GM21529 (cell line): Measurements from ENCODE around the gene UBE2J2.

ENCODE experiments used
- ATAC-seq: cut with Tn5 transposase; IDR thresholded peaks from one replicate; pipeline ENCODE4 v1.9.1; 2021; ENCODE audit not compliant: unreplicated experiment

The UBE2J2 gene

GRCh38 chr1:1242461-1243265, 31.0 kb downstream of the UBE2J2 start:
- no peak for ATAC-seq

- ATAC-seq, result no peak
Measured at GRCh38 chr1:1241588-1242219, 31.9 kb downstream of the UBE2J2 start.

GRCh38 chr1:1240822-1241587, 32.6 kb downstream of the UBE2J2 start:
- no peak for ATAC-seq

- no peak for ATAC-seq
Measured at GRCh38 chr1:1240348-1240732, 33.3 kb downstream of the UBE2J2 start.

- no peak for ATAC-seq
Measured at GRCh38 chr1:1239614-1240347, 33.9 kb downstream of the UBE2J2 start.

GRCh38 chr1:1239227-1239613, 34.4 kb downstream of the UBE2J2 start:
- no peak for ATAC-seq

GRCh38 chr1:1238702-1239178, 34.9 kb downstream of the UBE2J2 start:
- no peak for ATAC-seq

- no peak for ATAC-seq
Measured at GRCh38 chr1:1237874-1238701, 35.6 kb downstream of the UBE2J2 start.

GRCh38 chr1:1236945-1237873, 36.4 kb downstream of the UBE2J2 start:
- ATAC-seq, result no peak

- ATAC-seq, result no peak
Measured at GRCh38 chr1:1236176-1236763, 37.4 kb downstream of the UBE2J2 start.

GRCh38 chr1:1235016-1235744, 38.5 kb downstream of the UBE2J2 start:
- no peak for ATAC-seq

- ATAC-seq, result no peak
Measured at GRCh38 chr1:1234180-1234808, 39.4 kb downstream of the UBE2J2 start.

GRCh38 chr1:1233567-1233892, 40.1 kb downstream of the UBE2J2 start:
- ATAC-seq, result no peak

GRCh38 chr1:1232796-1233566, 40.7 kb downstream of the UBE2J2 start:
- no peak for ATAC-seq

GRCh38 chr1:1232208-1232795, 41.4 kb downstream of the UBE2J2 start, which contains the start of gene B3GALT6:
B3GALT6 (plus strand) TSS chr1:1232237; CDS start chr1:1232279, 42 bp downstream.
- ATAC-seq, result no peak

GRCh38 chr1:1231400-1232207, 42.0 kb downstream of the UBE2J2 start, which contains the start of gene SDF4:
SDF4 (minus strand) TSS chr1:1232001; CDS start chr1:1228772, 3,229 bp downstream.
- ATAC-seq, result peak; percentile 90
